Articular chondrocyte of knee joint (primary cell): ENCODE measurements around the gene SEC16B. TPM values are rescaled to one million over a fixed set of nuclear protein-coding genes. Genes with fewer than 3 reads are reported as not detected.

Source experiments
- small RNA-seq: library from RNA; depleted of rRNA; stranded (forward); fragments of <200 nt; gene quantifications from one replicate; pipeline ENCODE3, GENCODE V24; 2012
- total RNA-seq: library from RNA; depleted of rRNA; stranded (reverse); fragments of >200 nt; gene quantifications from 2 replicates; pipeline ENCODE4 v1.2.3, GENCODE V29; 2012

The SEC16B gene
- total RNA-seq = 5.7 and 6.0 TPM in 2 replicates

GRCh38 chr1:177969825-177970371 is at the start of gene SEC16B:
SEC16B (minus strand) TSS chr1:177970058; CDS start chr1:177967981, 2,077 bp downstream.

Small RNAs within 50 kb of the gene (small RNA-seq; reads per million reads assigned to genes)
- not detected for gene AL359075.1

Other genes with a start within 250 kb of the SEC16B start
- gene RASAL2, start 124.0 kb upstream of the SEC16B start, total RNA-seq = 38.9 and 45.2 TPM in 2 replicates